GM12878 (cell line): ENCODE measurements around the gene CCDC106. TPM values are rescaled to one million over a fixed set of nuclear protein-coding genes. Genes with fewer than 3 reads are reported as not detected.

ENCODE experiments used
- ATAC-seq: fragments of 200-7000 bp; cut with Tn5 transposase; 3 replicates; pipeline ENCODE4 v1.9.1; 2020; ENCODE audit warnings: mild to moderate bottlenecking, moderate library complexity
- BruUV-seq: library from RNA; stranded (reverse); fragments of 400-500 nt; replicated peaks from 2 replicates; lab custom pipeline; 2021; lab: Mats Ljungman, UMichigan
- CTCF ChIA-PET: fragments of 300-600 bp; sonication (Branson Sonifier 250); formaldehyde crosslinking; extraction: SDS; loops from one replicate; lab custom pipeline; 2021; ENCODE audit warnings: inconsistent platforms; lab: Yijun Ruan, JAX
- POLR2A ChIA-PET: fragments of 350-600 bp; formaldehyde crosslinking; extraction: SDS; loops from one replicate; lab custom pipeline; 2021; ENCODE audit warnings: inconsistent platforms; lab: Charles Lee
- RAD21 ChIA-PET: fragments of 300-600 bp; sonication (Branson Sonifier 250); formaldehyde crosslinking; loops from one replicate; lab custom pipeline; 2023; ENCODE audit warnings: antibody characterized with exemption; ENCODE audit not compliant: unreplicated experiment; lab: Charles Lee
- SMC1A ChIA-PET: fragments of 300-600 bp; sonication (Branson Sonifier 250); formaldehyde crosslinking; loops from one replicate; lab custom pipeline; 2023; ENCODE audit not compliant: unreplicated experiment, uncharacterized antibody; lab: Charles Lee
- DNase-seq: peaks from one replicate; pipeline ENCODE4 v3.0.0-alpha.2; 2011; ENCODE audit warnings: low read depth, low spot score
- FAIRE-seq: peaks from 3 replicates; lab custom pipeline; 2011; peaks lifted over from hg19 to GRCh38; lab: Jason Lieb, UNC
- H2AFZ ChIP-seq: 2 replicates; pipeline ENCODE4 v1.6.0; 2011; ENCODE audit warnings: low read depth, low read length, control low read depth; ENCODE audit not compliant: control insufficient read depth
- H3K27ac ChIP-seq: 2 replicates; pipeline ENCODE4 v1.5.1; 2011; ENCODE audit warnings: control low read depth; ENCODE audit not compliant: control insufficient read depth, insufficient read depth
- H3K27me3 ChIP-seq, 2 experiments: replicated peaks in 1 of 2; 2 replicates each; pipeline versions ENCODE4 v1.6.0 to v1.6.1; 2011; ENCODE audit warnings: low read length in 1 of 2; ENCODE audit not compliant: control insufficient read depth in 2 of 2, insufficient read depth in 2 of 2
- H3K36me3 ChIP-seq, 2 experiments: 2 replicates each; pipeline ENCODE4 v1.5.1; 2011; ENCODE audit warnings: low read length in 1 of 2; ENCODE audit not compliant: control insufficient read depth in 2 of 2, insufficient read depth in 2 of 2
- H3K4me1 ChIP-seq: 2 replicates; pipeline ENCODE4 v1.6.1; 2011; ENCODE audit warnings: mild to moderate bottlenecking, low read length, moderate library complexity, mixed read lengths; ENCODE audit not compliant: control insufficient read depth, insufficient read depth
- H3K4me2 ChIP-seq: 2 replicates; pipeline ENCODE4 v1.6.0; 2011; ENCODE audit warnings: control low read depth; ENCODE audit not compliant: control insufficient read depth, insufficient read depth
- H3K4me3 ChIP-seq: fragments of 200-600 bp; sonication (generic); 2 replicates; pipeline ENCODE4 v1.5.1; 2016
- H3K79me2 ChIP-seq: 2 replicates; pipeline ENCODE4 v1.6.0; 2011; ENCODE audit warnings: low read length; ENCODE audit not compliant: control insufficient read depth, insufficient read depth
- H3K9ac ChIP-seq: 2 replicates; pipeline ENCODE4 v1.8.0; 2011; ENCODE audit warnings: low read length, control low read depth, mixed read lengths; ENCODE audit not compliant: control insufficient read depth, insufficient read depth
- H3K9me3 ChIP-seq: replicated peaks from 3 replicates; pipeline ENCODE4 v1.5.1; 2011; ENCODE audit warnings: mild to moderate bottlenecking, low read length; ENCODE audit not compliant: control insufficient read depth, insufficient read depth
- H4K20me1 ChIP-seq: 2 replicates; pipeline ENCODE4 v1.6.0; 2011; ENCODE audit not compliant: control insufficient read depth, insufficient read depth
- BHLHE40 ChIP-seq, 2 experiments: fragments of 450-650 bp in 1 of 2; IDR thresholded peaks; 2 replicates each; pipeline ENCODE4 v1.6.1; 2011 to 2017; ENCODE audit warnings: low read depth in 2 of 2, borderline replicate concordance in 1 of 2, improper control_type of control experiment in 1 of 2, low read length in 1 of 2, mild to moderate bottlenecking in 1 of 2
- CBFB ChIP-seq: IDR thresholded peaks from 2 replicates; pipeline ENCODE4 v1.6.1; 2016; ENCODE audit warnings: antibody characterized with exemption, low read depth
- CBX3 ChIP-seq: fragments of 200-600 bp; sonication (generic); IDR thresholded peaks from 2 replicates; pipeline ENCODE4 v1.6.1; 2016; ENCODE audit warnings: low read depth, borderline replicate concordance
- CREB1 ChIP-seq: IDR thresholded peaks from 2 replicates; pipeline ENCODE4 v1.6.1; 2012; ENCODE audit warnings: low read depth, mild to moderate bottlenecking, inconsistent platforms
- DPF2 ChIP-seq: fragments of 450-650 bp; IDR thresholded peaks from 2 replicates; pipeline ENCODE4 v1.6.1; 2017; ENCODE audit warnings: mild to moderate bottlenecking
- EED ChIP-seq: sonication (generic); IDR thresholded peaks from 2 replicates; pipeline ENCODE4 v1.6.1; 2016; ENCODE audit warnings: antibody characterized with exemption, low read depth
- ETV6 ChIP-seq, 2 experiments: fragments of 450-650 bp in 1 of 2; IDR thresholded peaks in 1 of 2; conservative IDR thresholded peaks in 1 of 2; 2 replicates each; pipeline ENCODE4 v1.6.1; 2014; ENCODE audit warnings: antibody characterized with exemption in 1 of 2, borderline replicate concordance in 1 of 2, low read depth in 1 of 2, mild to moderate bottlenecking in 1 of 2, moderate library complexity in 1 of 2
- EZH2 ChIP-seq: IDR thresholded peaks from 2 replicates; pipeline ENCODE4 v1.6.1; 2012; ENCODE audit warnings: low read depth, mild to moderate bottlenecking, control low read depth, inconsistent platforms, low read length, borderline replicate concordance; ENCODE audit not compliant: control insufficient read depth
- FOXM1 ChIP-seq: IDR thresholded peaks from 2 replicates; pipeline ENCODE4 v1.6.1; 2012; ENCODE audit warnings: low read depth, mild to moderate bottlenecking, inconsistent platforms, low read length, moderate library complexity
- GABPA ChIP-seq: IDR thresholded peaks from 2 replicates; pipeline ENCODE4 v1.6.1; 2014; ENCODE audit warnings: antibody characterized with exemption, low read depth, mild to moderate bottlenecking, inconsistent platforms
- IKZF1 ChIP-seq: fragments of 450-650 bp; conservative IDR thresholded peaks from 2 replicates; pipeline ENCODE4 v1.6.1; 2017; ENCODE audit warnings: antibody characterized with exemption, mild to moderate bottlenecking
- IKZF2 ChIP-seq, 2 experiments: fragments of 450-650 bp; IDR thresholded peaks; 2 replicates each; pipeline ENCODE4 v1.6.1; 2017; ENCODE audit warnings: mild to moderate bottlenecking in 2 of 2, moderate library complexity in 2 of 2
- JUNB ChIP-seq: IDR thresholded peaks from 2 replicates; pipeline ENCODE4 v1.6.1; 2016; ENCODE audit warnings: antibody characterized with exemption, mild to moderate bottlenecking
- MTA2 ChIP-seq: fragments of 450-650 bp; IDR thresholded peaks from 2 replicates; pipeline ENCODE4 v1.6.1; 2016; ENCODE audit warnings: low read depth, mild to moderate bottlenecking, moderate library complexity
- NFYA ChIP-seq: IDR thresholded peaks from 2 replicates; pipeline ENCODE4 v1.6.1; 2011; ENCODE audit warnings: low read depth, mild to moderate bottlenecking, low read length, improper control_type of control experiment, borderline replicate concordance
- NR2C2 ChIP-seq: IDR thresholded peaks from 2 replicates; pipeline ENCODE4 v1.6.1; 2011; ENCODE audit warnings: borderline replicate concordance, low read depth; ENCODE audit not compliant: control insufficient read depth, insufficient read length
- NR2F1 ChIP-seq: fragments of 450-650 bp; conservative IDR thresholded peaks from 2 replicates; pipeline ENCODE4 v1.6.1; 2017; ENCODE audit warnings: mild to moderate bottlenecking
- RB1 ChIP-seq: fragments of 450-650 bp; formaldehyde crosslinking; IDR thresholded peaks from 2 replicates; pipeline ENCODE4 v1.6.1; 2017; ENCODE audit warnings: mild to moderate bottlenecking, borderline replicate concordance
- RUNX3 ChIP-seq: IDR thresholded peaks from 2 replicates; pipeline ENCODE4 v1.6.1; 2012; ENCODE audit warnings: low read length, inconsistent platforms
- SIX5 ChIP-seq: IDR thresholded peaks from 2 replicates; pipeline ENCODE4 v1.6.1; 2011; ENCODE audit warnings: mild to moderate bottlenecking, low read depth, low read length, moderate library complexity; ENCODE audit not compliant: severe bottlenecking
- WGBS: methylation state at CpG from one replicate; pipeline ENCODE4 v1.1.6; 2016; ENCODE audit warnings: low lambda C conversion rate; ENCODE audit not compliant: insufficient replicate concordance, insufficient coverage; ENCODE audit errors: missing lambda C conversion rate; 5-methylcytosine and 5-hydroxymethylcytosine counted together
- in situ Hi-C: fragments of 300-500 bp; cut with MboI; formaldehyde crosslinking; loops from 9 replicates; pipeline ENCODE4 v1.14.3; 2018; ENCODE audit warnings: mixed read lengths
- intact Hi-C: fragments of 100-400 bp; cut with micrococcal nuclease; formaldehyde crosslinking; loops from one replicate; pipeline ENCODE4 v1.14.2; 2022; ENCODE audit not compliant: unreplicated experiment
- polyA plus RNA-seq, 11 experiments: library from polyadenylated mRNA; depleted of rRNA in 4 of 11; unstranded in 6 of 11; stranded (reverse) in 5 of 11; fragments of >200 nt; fragmentation: Nextera tagmentation in 4 of 11; fragmentation: Illumina TruSeq in 1 of 11; extraction: Ambion mirVana in 4 of 11; extraction: Trizol in 1 of 11; gene quantifications; 1 replicate in 1 of 11; 2 replicates in 10 of 11; pipeline versions ENCODE4 v1.2.1 to v1.2.3, GENCODE V29; 2011 to 2016; ENCODE audit warnings: inconsistent platforms in 2 of 11, missing spikeins in 2 of 11, low read depth in 1 of 11
- total RNA-seq, 4 experiments: library from RNA; depleted of rRNA in 3 of 4; stranded (reverse); fragments of >200 nt in 3 of 4; fragmentation: Illumina TruSeq in 1 of 4; extraction: Trizol in 1 of 4; gene quantifications; 2 replicates each; pipeline versions ENCODE4 v1.2.1 to v1.2.3, GENCODE V29; 2013 to 2021
- TF ChIP-seq, protein P1 (sequence below): fragments of 450-650 bp; IDR thresholded peaks from 2 replicates; pipeline ENCODE4 v1.6.1; 2017; ENCODE audit warnings: low read depth, mild to moderate bottlenecking, moderate library complexity

The CCDC106 gene
- total and polyA plus RNA-seq, 10 of the 15 experiments (the other 5 are each of a cell fraction or from before 2014, with no cell fraction given): 0.04 to 35.9 (median 19.8) TPM

DNA sequence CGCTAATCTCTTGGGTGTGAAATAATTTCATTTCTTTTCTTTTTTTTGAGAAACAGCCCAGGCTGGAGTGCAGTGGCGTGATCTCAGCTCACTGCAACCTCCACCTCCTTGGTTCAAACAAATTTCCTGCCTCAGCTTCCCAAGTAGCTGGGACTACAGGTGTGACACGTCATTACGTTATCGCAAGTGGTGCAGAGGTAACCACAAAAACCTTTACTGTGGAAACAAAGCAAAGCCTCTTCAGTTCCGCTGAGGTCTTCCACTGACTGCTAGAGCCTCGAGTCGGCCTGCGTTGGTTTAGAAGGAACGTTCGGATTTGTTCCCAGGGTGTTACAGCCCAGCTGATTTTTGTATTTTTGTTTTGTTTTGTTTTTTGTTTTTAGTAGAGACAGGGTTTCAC lies 21.7 kb upstream of the CCDC106 start:
- H3K9ac ChIP-seq: no peak overlapping the region
- H3K79me2 ChIP-seq: no peaks in the 10 kb centered on the region
- SMC1A ChIA-PET: interaction anchor here (0.6 to 2.0 kb wide), 7 partner anchors 20 to 165 kb away, joined by 3 to 5 read pairs (median 3); partner anchors contain the start of genes ISOC2 and U2AF2
- no peaks in the 10 kb centered on the region; the same call in 2 of the 3 replicates for H3K9me3 ChIP-seq
- peak overlapping the region; percentile 35; the same call in 1 of the 2 replicates for H2AFZ ChIP-seq
- FAIRE-seq (peak; percentile 96), ATAC-seq (peak; percentile 19; the same call in 2 of the 3 replicates), DNase-seq (no peak)
- intact Hi-C loops: no loop called here
- WGBS: 57% methylated on average over 11 of the region's 11 CpGs
- H3K27me3 ChIP-seq: no peaks in the 10 kb centered on the region
- peak overlapping the region; percentile 60 for H3K4me2 ChIP-seq
- in situ Hi-C loops: loop anchor here (5.0 kb wide), 1 partner anchor 484 kb away; no protein-coding TSS in a partner anchor
- CTCF ChIA-PET: interaction anchor here (0.7 to 7.9 kb wide), 11 partner anchors 12 to 722 kb away, joined by 3 to 76 read pairs (median 7); partner anchors contain the start of genes FIZ1, U2AF2, ZNF628 and ZNF865
- H4K20me1 ChIP-seq: no peaks in the 10 kb centered on the region
- RAD21 ChIA-PET: interaction anchor here (0.9 to 2.5 kb wide), 7 partner anchors 7 to 123 kb away, joined by 3 to 12 read pairs (median 6); partner anchors contain the start of genes FIZ1, U2AF2 and ZNF579
- POLR2A ChIA-PET: interaction anchor here (0.8 to 1.5 kb wide), 4 partner anchors 20 to 165 kb away, joined by 3 to 5 read pairs (median 4); partner anchors contain the start of gene ISOC2
- BruUV-seq: no TSS peak
- H3K36me3 ChIP-seq: no peaks in the 10 kb centered on the region
- H3K4me1 ChIP-seq: peaks cover 9% of the 10 kb centered on the region; the same call in 1 of the 2 replicates
- H3K4me3 ChIP-seq: no peak overlapping the region
- no peak overlapping the region; the same call in 1 of the 2 replicates for H3K27ac ChIP-seq
- no peak; the same call in 1 of the 2 replicates for TF ChIP-seq JUNB
- TF ChIP-seq, protein P1, sequence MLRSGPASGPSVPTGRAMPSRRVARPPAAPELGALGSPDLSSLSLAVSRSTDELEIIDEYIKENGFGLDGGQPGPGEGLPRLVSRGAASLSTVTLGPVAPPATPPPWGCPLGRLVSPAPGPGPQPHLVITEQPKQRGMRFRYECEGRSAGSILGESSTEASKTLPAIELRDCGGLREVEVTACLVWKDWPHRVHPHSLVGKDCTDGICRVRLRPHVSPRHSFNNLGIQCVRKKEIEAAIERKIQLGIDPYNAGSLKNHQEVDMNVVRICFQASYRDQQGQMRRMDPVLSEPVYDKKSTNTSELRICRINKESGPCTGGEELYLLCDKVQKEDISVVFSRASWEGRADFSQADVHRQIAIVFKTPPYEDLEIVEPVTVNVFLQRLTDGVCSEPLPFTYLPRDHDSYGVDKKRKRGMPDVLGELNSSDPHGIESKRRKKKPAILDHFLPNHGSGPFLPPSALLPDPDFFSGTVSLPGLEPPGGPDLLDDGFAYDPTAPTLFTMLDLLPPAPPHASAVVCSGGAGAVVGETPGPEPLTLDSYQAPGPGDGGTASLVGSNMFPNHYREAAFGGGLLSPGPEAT: peak; percentile 44; the same call in 1 of the 2 replicates
- 0 out of 2 replicates have a peak, but pooled peaks have one; percentile 53 for TF ChIP-seq DPF2
- 0 out of 2 replicates have a peak, but pooled peaks have one; percentile 14 for TF ChIP-seq NR2F1
- TF ChIP-seq CBFB: peak; percentile 54; the same call in 1 of the 2 replicates
- peak; percentile 48; the same call in 1 of the 2 replicates for TF ChIP-seq CREB1
- no peak for TF ChIP-seq NFYA
- TF ChIP-seq EED: peak; percentile 91
- no peak for TF ChIP-seq EZH2
- peak; percentile 95 for TF ChIP-seq RUNX3
- no peak for TF ChIP-seq NR2C2
- peak; percentile 81 for TF ChIP-seq IKZF1
- 0 out of 2 replicates have a peak, but pooled peaks have one; percentile 15 for TF ChIP-seq FOXM1
- TF ChIP-seq CBX3: no peak
- TF ChIP-seq RB1: no peak
- 0 out of 2 replicates have a peak, but pooled peaks have one; percentile 36 for TF ChIP-seq MTA2
- peak; percentile 81 to 85 for TF ChIP-seq IKZF2 (IDR thresholded peaks at IDR 0.05)
- no peak for TF ChIP-seq SIX5
- 0 out of 4 replicates have a peak, but pooled peaks of 1 of the 2 experiments have one; percentile 25 for TF ChIP-seq ETV6 (conservative IDR thresholded peaks at IDR 0.05 in 1 of 2, IDR thresholded peaks at IDR 0.05 in 1 of 2; ENCODE audit: borderline replicate concordance in 1 of 2, low read depth in 1 of 2)
- 0 out of 2 replicates have a peak, but pooled peaks have one; percentile 34 for TF ChIP-seq GABPA
- peak in 1 of 2 experiments; percentile 17; a peak in 1 of 4 replicates for TF ChIP-seq BHLHE40 (IDR thresholded peaks at IDR 0.05; ENCODE audit: borderline replicate concordance in 1 of 2, low read depth in 2 of 2, low read length in 1 of 2)
